AG10803 (cell line): Measurements from ENCODE around the gene SLC2A8.
A peak's percentile ranks its signal among the peaks of the same experiment; 100 is the strongest.

ENCODE experiments used
- DNase-seq: peaks from one replicate; pipeline ENCODE4 v3.0.0; 2010; ENCODE audit warnings: low read depth
- H3K4me3 ChIP-seq: 2 replicates; pipeline ENCODE4 v1.5.1; 2011; ENCODE audit warnings: mild to moderate bottlenecking, low read length, control low read depth
- TF ChIP-seq, protein P1 (sequence below): conservative IDR thresholded peaks from 2 replicates; pipeline ENCODE4 v1.5.1; 2011; ENCODE audit warnings: mild to moderate bottlenecking, low read length, control low read depth, inconsistent platforms

Gene SLC2A8

DNA sequence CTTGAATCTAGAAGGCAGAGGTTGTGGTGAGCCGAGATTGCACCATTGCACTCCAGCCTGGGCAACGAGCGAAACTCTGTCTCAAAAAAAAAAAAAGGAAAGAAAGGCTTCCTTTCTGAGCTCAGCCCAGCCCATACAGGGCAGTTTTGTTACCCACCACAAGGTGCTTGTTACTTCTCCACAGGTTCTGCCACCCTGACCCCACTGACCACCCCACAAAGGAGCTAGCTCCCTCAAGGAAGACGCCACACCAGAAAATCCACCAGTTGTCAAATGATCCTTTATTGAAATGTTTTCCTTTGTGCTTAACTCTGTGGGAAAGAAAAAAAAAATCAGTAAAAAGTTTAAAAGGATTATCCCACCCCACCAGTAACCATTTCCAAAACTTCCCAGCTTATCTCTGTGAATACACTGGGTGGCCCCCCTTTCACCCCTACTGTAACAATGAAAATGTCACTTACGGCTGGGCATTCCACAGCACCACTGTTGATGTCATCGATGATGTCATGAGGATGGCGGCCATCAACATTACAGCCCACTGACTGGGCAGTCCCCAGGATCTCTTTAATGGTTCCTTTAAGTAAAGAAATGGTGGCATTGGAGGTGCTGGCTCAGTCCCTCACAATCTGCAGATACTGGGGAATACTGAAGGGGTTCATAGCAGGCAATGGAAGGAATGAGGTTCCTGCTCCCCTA lies 50.6 kb downstream of the SLC2A8 start:
- DNase-seq, result no peak
- TF ChIP-seq, protein P1, sequence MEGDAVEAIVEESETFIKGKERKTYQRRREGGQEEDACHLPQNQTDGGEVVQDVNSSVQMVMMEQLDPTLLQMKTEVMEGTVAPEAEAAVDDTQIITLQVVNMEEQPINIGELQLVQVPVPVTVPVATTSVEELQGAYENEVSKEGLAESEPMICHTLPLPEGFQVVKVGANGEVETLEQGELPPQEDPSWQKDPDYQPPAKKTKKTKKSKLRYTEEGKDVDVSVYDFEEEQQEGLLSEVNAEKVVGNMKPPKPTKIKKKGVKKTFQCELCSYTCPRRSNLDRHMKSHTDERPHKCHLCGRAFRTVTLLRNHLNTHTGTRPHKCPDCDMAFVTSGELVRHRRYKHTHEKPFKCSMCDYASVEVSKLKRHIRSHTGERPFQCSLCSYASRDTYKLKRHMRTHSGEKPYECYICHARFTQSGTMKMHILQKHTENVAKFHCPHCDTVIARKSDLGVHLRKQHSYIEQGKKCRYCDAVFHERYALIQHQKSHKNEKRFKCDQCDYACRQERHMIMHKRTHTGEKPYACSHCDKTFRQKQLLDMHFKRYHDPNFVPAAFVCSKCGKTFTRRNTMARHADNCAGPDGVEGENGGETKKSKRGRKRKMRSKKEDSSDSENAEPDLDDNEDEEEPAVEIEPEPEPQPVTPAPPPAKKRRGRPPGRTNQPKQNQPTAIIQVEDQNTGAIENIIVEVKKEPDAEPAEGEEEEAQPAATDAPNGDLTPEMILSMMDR, result no peak
- no peak overlapping the region for H3K4me3 ChIP-seq

DNA sequence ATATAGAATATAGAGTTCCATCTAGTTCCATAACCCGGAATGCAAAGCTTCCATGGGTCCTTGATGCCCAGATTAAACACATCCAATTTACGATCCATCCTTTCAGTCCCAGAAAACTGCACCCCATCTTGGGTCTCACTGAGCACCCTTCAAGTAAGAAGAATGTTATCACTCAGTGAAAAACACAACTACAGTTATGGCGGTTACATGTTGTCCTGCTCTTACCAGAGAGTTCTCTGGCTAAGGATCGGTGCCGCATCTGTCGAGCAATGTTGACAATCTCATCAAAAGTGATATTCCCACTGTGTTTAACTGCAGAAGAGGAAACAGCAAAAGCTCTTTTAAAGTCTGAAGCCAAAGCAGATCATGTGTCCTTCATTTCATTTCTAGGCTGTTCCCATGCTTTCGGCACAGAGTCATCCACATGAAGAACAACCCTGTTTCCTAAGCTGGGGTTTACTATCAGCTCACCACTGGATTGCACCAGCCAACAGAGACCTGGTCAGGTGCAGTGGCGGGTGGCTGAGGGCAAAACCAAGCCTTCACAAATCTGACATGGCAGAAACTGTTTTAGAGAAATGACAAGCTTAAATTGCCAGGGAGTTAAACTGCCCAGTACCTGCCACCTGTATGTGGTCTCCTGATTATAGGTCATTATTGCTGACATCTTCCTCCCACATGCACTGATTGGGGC lies 51.3 kb downstream of the SLC2A8 start:
- TF ChIP-seq, protein P1, result no peak
- H3K4me3 ChIP-seq, result peak overlapping the region; percentile 96
- DNase-seq, result no peak

DNA sequence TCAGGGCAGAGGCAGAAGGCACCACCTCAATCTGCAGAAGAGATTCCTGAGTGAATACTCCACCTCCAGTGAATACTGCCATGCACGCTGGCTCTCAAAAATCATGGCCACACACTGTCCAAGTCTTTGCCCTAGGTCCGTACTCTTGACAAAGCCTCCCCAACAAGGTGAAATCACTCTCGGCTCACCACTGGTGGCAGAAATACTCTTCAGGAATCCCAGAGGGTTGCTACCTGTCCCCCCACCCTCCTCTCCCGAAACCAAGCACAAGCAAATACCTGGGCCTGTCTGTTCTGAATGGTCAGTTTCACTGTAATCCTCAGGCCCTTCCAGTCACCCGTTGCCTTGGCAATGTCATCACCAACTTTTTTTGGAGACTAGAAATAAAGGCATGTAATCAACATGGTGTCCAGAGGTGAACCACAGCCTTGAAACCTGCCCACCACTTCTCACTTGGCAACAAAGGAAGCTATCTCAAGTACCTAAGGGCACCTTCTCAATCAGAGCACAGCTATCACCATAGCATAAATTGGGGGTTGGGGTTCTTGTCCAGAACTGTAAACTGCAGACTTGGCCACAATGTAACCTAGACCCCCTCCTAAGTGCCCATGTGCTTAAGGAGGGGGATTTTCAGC lies 52.5 kb downstream of the SLC2A8 start:
- TF ChIP-seq, protein P1, result no peak
- peak overlapping the region; percentile 96 for H3K4me3 ChIP-seq
- DNase-seq, result no peak

DNA sequence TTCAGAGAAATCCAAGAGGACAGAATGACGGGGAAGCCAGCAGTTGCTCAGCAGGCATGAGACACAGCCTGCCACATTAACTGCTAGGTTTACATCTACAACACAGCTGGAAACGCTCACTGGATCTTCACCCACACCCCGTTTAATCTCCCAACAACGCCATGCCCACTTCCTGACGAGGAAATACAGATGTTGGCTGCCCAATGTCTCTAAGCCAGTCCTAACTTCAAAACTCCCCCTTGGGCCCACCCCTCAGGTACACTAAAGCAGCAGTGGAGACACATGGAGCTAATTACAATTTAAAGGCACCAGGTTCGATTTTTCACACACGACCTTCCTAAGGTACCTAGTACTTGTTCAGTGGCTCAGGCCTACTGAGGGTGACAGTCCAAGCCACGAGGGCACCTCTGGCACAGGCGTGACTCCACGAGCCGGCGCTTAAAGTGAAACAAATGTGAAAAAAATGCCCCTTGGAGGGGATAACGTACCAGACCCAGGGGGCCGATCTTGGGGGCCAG lies 53.3 kb downstream of the SLC2A8 start:
- DNase-seq, result peak; percentile 50
- TF ChIP-seq, protein P1, result no peak
- H3K4me3 ChIP-seq, result peak overlapping the region; percentile 96

DNA sequence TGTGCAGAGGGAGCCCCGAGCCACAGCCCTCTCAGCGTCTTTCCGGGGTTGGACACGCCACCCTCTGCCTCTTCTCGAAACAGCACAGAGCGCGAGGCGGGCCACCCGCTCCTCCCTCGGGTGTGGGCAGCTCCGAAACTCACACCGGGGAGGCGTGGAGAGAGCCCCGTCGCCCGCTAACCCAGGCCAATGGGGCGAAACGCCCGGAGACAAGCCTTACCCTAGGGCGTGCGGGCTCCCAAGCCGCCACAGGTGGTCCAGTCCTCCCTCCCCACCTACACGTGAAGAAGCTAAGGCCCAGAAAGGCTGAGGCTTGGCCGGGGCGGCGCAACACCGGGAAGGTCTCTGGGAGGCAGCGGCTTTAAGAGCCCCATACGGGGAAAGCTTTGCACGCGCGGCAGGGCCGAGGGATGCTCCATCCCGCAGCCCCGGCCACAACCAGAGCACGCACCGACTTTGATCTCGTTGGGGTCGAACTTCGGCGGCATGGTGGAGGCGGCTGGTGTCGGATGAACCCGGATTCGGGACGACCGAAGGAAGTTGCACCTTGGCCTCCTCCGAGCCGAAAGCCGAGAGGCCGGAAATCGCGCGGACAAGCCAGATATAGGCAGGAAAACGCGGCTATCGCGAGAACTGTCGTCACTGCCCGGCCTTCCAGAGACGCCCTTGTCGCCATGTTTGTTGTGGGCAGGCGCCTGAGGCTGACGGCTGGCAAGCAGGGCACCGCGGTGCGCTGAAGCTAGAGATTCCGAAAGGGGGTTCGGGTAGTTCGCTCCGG lies 54.0 kb downstream of the SLC2A8 start, which contains the start of the genes LRSAM1 and RPL12:
LRSAM1 (plus strand) TSS at position 681 of the 778 bp plus-strand sequence. CDS start 3,018 bp downstream, outside the sequence.
RPL12 (minus strand) TSS at position 577 of the 778 bp plus-strand sequence; CDS start at position 488, 89 bp downstream.
- TF ChIP-seq, protein P1, result peak; percentile 17; the same call in 1 of the 2 replicates
- H3K4me3 ChIP-seq, result peak within 1 kb of the TSS; percentile 96
- peak; percentile 93 for DNase-seq

DNA sequence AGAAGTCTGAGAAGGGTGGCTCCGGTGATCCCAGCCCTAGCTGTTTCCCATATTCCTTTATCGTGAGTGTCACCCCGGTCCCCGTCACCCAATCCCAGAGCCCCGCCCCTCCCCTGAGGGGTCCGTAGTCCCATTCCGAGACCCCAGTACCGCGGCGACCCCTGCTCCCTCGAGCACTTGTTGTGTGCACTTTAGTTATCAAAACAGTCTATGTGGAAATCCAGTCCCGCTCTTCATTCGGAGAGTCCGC lies 54.6 kb downstream of the SLC2A8 start:
- TF ChIP-seq, protein P1, result no peak
- no peak for DNase-seq

More for the DNA sequence above, 54.6 kb downstream of the SLC2A8 start:
- H3K4me3 ChIP-seq, result peak overlapping the region; percentile 96
